ENCODE measurements around the gene SPG7. TPM values are rescaled to one million over a fixed set of nuclear protein-coding genes. Genes with fewer than 3 reads are reported as not detected.
"Not testable (repeated sequence)": the region's sequence is repeated elsewhere in the genome, so short reads cannot be mapped to it uniquely, and the experiment has no call there.

Gene SPG7
- total RNA-seq, 3 donors from 2014 or later = 76.1 to 88.4 (median 78.5) TPM

DNA sequence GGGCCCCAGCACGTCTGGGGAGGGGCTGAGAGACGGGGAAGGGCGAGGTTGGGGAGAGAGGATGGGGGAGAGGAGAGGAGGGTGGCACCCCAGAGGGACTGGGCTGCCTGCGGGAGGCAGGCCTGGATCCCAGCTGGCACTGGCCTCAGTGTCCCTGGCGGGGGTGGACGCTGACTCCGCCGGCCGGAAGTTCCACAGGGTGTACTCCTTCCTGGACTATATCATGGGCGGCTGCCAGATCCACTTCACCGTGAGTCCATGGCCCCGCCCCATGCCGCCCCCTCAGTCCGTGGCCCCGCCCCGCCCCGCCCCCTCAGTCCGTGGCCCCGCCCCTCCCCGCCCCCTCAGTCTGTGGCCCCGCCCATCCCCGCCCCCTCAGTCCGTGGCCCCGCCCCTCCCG is 78.7 kb downstream of the SPG7 start:
- peak; percentile 31 to 42 for ATAC-seq
- no peak for DNase-seq
- no peak overlapping the region for H3K4me3 Mint-ChIP-seq
- H3K9me3 Mint-ChIP-seq = no peaks in the 10 kb centered on the region
- no peaks in the 10 kb centered on the region for H3K27me3 Mint-ChIP-seq (ENCODE audit: low read depth)
- no peaks in the 10 kb centered on the region for H3K36me3 Mint-ChIP-seq (ENCODE audit: insufficient read depth)
- no peaks in the 10 kb centered on the region for H3K4me1 Mint-ChIP-seq (ENCODE audit: low read depth)

DNA sequence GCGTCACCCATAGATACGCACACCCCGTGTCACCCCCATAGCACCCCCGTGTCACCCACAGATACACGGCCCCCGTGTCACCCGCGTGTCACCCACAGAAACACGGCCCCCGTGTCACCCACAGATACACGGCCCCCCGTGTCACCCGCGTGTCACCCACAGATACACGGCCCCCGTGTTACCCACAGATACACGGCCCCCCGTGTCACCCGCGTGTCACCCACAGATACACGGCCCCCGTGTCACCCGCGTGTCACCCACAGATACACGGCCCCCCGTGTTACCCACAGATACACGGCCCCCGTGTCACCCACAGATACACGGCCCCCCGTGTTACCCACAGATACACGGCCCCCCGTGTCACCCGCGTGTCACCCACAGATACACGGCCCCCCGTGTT is 79.5 kb downstream of the SPG7 start:
- not testable (repeated sequence) for H3K9me3 Mint-ChIP-seq; H3K4me1 Mint-ChIP-seq (ENCODE audit: low read depth); ATAC-seq; H3K36me3 Mint-ChIP-seq (ENCODE audit: insufficient read depth); H3K27me3 Mint-ChIP-seq (ENCODE audit: low read depth); H3K4me3 Mint-ChIP-seq; DNase-seq

GRCh38 chr16:89588413-89589109 is 80.4 kb downstream of the SPG7 start:
- H3K4me1 Mint-ChIP-seq (ENCODE audit: low read depth) = peaks cover 3% of the 10 kb centered on the region
- H3K9me3 Mint-ChIP-seq = no peaks in the 10 kb centered on the region
- no peaks in the 10 kb centered on the region for H3K27me3 Mint-ChIP-seq (ENCODE audit: low read depth)
- DNase-seq (no peak), ATAC-seq (no peak)
- no peaks in the 10 kb centered on the region for H3K36me3 Mint-ChIP-seq (ENCODE audit: insufficient read depth)
- no peak overlapping the region for H3K4me3 Mint-ChIP-seq

DNA sequence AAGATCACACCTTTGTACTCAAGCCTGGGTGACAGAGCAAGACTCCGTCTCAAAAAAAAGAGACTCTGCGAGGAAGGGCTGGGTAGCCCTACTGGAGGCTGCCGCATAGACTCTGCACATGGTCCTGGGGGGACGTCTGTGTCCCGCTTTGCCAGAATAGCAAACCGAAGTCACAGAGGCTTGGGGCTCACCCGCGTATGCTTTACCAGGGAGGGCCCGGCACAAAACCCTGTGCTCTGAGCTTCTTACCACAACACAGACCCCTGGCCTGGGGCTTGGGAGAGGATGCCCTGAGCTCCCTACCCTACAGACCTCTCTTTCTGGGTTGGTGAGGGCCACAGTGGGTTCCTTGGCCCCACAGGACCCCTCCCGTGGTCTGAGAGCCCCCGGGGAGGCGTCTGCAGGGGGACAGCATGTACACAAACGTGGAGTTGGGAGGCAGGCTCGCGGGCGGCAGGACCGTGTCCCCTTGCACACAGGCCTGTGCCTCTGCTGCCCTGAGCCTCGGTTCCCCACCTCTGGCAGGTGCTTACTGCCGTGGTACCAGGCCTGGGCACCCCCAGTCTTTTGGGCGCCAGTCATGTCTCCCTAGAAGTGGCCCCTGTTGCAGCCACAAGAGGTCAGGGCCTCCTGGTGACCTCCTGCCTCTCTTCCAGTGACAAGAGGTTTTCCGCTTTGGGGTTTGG is 81.2 kb downstream of the SPG7 start:
- no peaks in the 10 kb centered on the region for H3K36me3 Mint-ChIP-seq (ENCODE audit: insufficient read depth)

DNA sequence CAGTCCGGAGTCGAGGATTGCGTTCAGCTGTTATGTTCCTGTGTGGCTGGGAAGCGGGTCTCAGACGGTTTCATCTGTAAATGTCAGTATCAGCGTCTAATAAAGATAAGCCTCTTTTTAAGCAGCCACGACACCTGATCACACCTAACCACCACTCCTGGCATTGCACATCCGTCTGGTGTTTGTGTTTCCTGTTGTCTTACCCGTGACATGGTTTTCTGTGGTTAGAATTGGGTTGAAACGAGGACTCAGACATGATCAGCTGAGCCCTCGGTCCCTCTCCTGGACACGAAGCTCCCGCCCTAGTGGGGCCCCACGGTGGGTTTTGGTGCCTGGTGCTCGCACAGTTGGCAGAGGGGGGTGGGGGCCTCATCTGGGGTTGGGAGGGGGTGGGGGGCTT is 85.6 kb downstream of the SPG7 start:
- Mint-ChIP-seq H3K36me3 (ENCODE audit: insufficient read depth) (no peaks in the 10 kb centered on the region), H3K4me1 (ENCODE audit: low read depth) (peaks cover 11% of the 10 kb centered on the region), H3K4me3 (no peak overlapping the region), H3K27me3 (ENCODE audit: low read depth) (no peaks in the 10 kb centered on the region), H3K9me3 (no peaks in the 10 kb centered on the region)
- DNase-seq (no peak), ATAC-seq (peak; percentile 58 to 70)

More for the DNA sequence above, 81.2 kb downstream of the SPG7 start:
- ATAC-seq = no peak
- Mint-ChIP-seq H3K4me1 (ENCODE audit: low read depth) (peaks cover 11% of the 10 kb centered on the region), H3K9me3 (no peaks in the 10 kb centered on the region), H3K4me3 (no peak overlapping the region), H3K27me3 (ENCODE audit: low read depth) (no peaks in the 10 kb centered on the region)
- DNase-seq = no peak

- DNase-seq = no peak
- no peaks in the 10 kb centered on the region for H3K27me3 Mint-ChIP-seq (ENCODE audit: low read depth)
- peaks cover 14% of the 10 kb centered on the region for H3K4me1 Mint-ChIP-seq (ENCODE audit: low read depth)
- ATAC-seq = no peak
- no peak overlapping the region for H3K4me3 Mint-ChIP-seq
- H3K36me3 Mint-ChIP-seq (ENCODE audit: insufficient read depth) = no peaks in the 10 kb centered on the region
- no peaks in the 10 kb centered on the region for H3K9me3 Mint-ChIP-seq
These were observed 87.3 kb downstream of the SPG7 start for GRCh38 chr16:89595330-89596060.

- H3K4me1 Mint-ChIP-seq (ENCODE audit: low read depth) = peaks cover 14% of the 10 kb centered on the region
- no peaks in the 10 kb centered on the region for H3K9me3 Mint-ChIP-seq
- no peaks in the 10 kb centered on the region for H3K27me3 Mint-ChIP-seq (ENCODE audit: low read depth)
- ATAC-seq (no peak), DNase-seq (no peak)
- H3K36me3 Mint-ChIP-seq (ENCODE audit: insufficient read depth) = no peaks in the 10 kb centered on the region
- no peak overlapping the region for H3K4me3 Mint-ChIP-seq
These were observed 88.0 kb downstream of the SPG7 start for GRCh38 chr16:89596061-89596689.

DNA sequence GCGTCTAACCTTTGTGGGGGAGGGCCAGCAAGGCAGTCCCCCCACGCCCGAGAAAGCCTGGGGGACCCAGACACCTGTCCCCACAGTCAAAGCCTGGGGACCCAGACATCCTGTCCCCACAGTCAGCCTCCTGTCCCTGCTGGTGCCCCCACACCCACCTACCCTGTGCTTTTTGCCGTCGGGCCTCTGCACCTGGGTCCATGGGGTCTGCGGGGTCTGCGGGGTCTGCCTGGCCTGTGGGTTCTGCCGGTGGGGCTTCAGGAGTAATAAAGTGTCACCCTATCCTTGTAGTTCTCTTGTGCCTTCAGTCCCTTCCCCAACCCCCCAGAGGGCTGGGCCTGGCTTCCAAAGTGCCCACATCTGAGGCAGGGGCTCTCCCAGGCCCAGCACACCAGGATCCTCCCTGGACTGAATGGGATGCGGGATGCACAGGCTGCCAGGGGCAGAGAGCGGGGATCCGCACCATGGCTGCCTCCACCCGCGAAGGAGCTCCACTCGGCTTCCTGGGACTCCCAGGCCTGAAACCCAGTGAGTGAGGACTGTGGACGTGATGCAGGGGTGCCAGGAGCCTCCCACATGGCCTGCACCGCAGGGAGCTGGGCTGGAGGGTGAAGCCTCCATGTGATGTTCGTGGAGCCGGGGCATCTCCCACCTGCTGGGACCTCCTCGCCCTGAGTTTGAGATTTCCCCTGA is 88.9 kb downstream of the SPG7 start:
- H3K4me1 Mint-ChIP-seq (ENCODE audit: low read depth) = peaks cover 17% of the 10 kb centered on the region
- H3K9me3 Mint-ChIP-seq = no peaks in the 10 kb centered on the region
- no peak for ATAC-seq
- DNase-seq = no peak
- no peaks in the 10 kb centered on the region for H3K27me3 Mint-ChIP-seq (ENCODE audit: low read depth)
- no peaks in the 10 kb centered on the region for H3K36me3 Mint-ChIP-seq (ENCODE audit: insufficient read depth)
- no peak overlapping the region for H3K4me3 Mint-ChIP-seq

- Mint-ChIP-seq H3K4me3 (no peak overlapping the region), H3K9me3 (no peaks in the 10 kb centered on the region), H3K4me1 (ENCODE audit: low read depth) (peaks cover 28% of the 10 kb centered on the region), H3K27me3 (ENCODE audit: low read depth) (peaks cover 4% of the 10 kb centered on the region), H3K36me3 (ENCODE audit: insufficient read depth) (no peaks in the 10 kb centered on the region)
- no peak for DNase-seq
- ATAC-seq = no peak
These were observed 90.0 kb downstream of the SPG7 start for GRCh38 chr16:89598199-89598598.

- no peaks in the 10 kb centered on the region for H3K9me3 Mint-ChIP-seq
- ATAC-seq = no peak
These were observed 91.3 kb downstream of the SPG7 start for GRCh38 chr16:89599451-89599858.

GRCh38 chr16:89599902-89600301 is 91.7 kb downstream of the SPG7 start:
- Mint-ChIP-seq H3K4me1 (ENCODE audit: low read depth) (peaks cover 16% of the 10 kb centered on the region), H3K36me3 (ENCODE audit: insufficient read depth) (no peaks in the 10 kb centered on the region)

More at GRCh38 chr16:89599451-89599858, 91.3 kb downstream of the SPG7 start:
- peaks cover 4% of the 10 kb centered on the region for H3K27me3 Mint-ChIP-seq (ENCODE audit: low read depth)
- H3K4me3 Mint-ChIP-seq = no peak overlapping the region
- no peaks in the 10 kb centered on the region for H3K36me3 Mint-ChIP-seq (ENCODE audit: insufficient read depth)
- peaks cover 16% of the 10 kb centered on the region for H3K4me1 Mint-ChIP-seq (ENCODE audit: low read depth)
- no peak for DNase-seq

DNA sequence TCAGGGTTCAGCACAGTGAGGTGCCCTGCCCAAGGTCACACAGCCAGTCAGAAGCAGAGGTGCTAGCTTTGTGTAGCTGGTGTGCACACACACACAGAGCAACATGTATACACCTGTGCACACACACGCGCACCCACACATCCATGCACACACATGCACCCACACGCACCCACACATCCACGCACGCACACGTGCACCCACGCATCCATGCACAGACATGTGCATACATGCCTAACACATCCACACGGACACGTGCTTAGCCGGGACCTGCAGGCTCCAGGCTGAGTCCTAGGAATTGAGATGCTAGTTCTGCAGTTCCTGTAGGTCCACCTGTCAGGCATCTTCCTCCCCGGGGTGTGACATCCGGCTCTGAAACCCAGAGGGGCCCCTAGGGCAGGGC is 92.2 kb downstream of the SPG7 start:
- ATAC-seq (no peak), DNase-seq (no peak)
- Mint-ChIP-seq H3K9me3 (no peaks in the 10 kb centered on the region), H3K27me3 (ENCODE audit: low read depth) (peaks cover 4% of the 10 kb centered on the region), H3K4me3 (no peak overlapping the region), H3K4me1 (ENCODE audit: low read depth) (peaks cover 16% of the 10 kb centered on the region), H3K36me3 (ENCODE audit: insufficient read depth) (no peaks in the 10 kb centered on the region)

More at GRCh38 chr16:89599902-89600301, 91.7 kb downstream of the SPG7 start:
- Mint-ChIP-seq H3K27me3 (ENCODE audit: low read depth) (peaks cover 4% of the 10 kb centered on the region), H3K9me3 (no peaks in the 10 kb centered on the region), H3K4me3 (no peak overlapping the region)
- ATAC-seq (no peak), DNase-seq (no peak)

DNA sequence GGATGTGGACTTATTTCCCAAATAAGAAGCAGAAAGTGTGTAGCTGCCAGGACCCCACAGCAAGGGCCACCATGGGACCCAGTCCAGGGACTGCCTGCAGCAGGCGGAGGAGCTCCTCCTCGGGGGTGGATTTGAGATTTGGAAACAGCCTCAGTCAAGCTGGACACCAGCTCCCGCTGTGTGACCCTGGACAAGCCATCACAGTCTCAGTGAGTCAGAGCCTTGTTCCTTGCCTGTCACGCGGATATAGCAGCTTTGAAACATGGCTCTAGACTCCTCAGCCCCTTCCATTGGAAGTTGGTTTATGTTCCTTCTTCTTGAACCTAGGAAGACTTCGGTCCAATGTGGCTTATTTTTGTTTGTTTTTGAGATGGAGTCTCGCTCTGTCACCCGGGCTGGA is 92.8 kb downstream of the SPG7 start:
- no peak for DNase-seq
- no peak for ATAC-seq
- no peak overlapping the region for H3K4me3 Mint-ChIP-seq
- no peaks in the 10 kb centered on the region for H3K36me3 Mint-ChIP-seq (ENCODE audit: insufficient read depth)
- peaks cover 4% of the 10 kb centered on the region for H3K27me3 Mint-ChIP-seq (ENCODE audit: low read depth)
- peaks cover 16% of the 10 kb centered on the region for H3K4me1 Mint-ChIP-seq (ENCODE audit: low read depth)
- no peaks in the 10 kb centered on the region for H3K9me3 Mint-ChIP-seq

DNA sequence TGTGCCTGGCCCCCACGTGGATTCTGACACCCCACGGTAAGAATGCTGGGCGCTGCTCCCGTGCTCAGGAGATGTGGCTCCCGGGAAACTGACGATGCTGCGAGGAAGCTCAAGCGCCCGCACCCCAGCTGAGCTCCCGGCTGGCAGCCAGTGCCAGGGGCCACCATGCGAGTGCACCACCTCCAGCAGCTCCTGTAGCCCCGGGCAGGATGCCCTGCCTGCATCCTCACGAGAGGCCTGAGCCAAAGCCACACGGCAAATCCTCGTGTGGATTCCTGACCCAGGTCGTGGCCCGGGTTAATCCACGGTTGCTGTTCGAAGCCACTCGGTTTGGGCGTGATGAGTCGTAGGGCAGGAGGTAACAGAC is 93.7 kb downstream of the SPG7 start:
- no peak for ATAC-seq
- Mint-ChIP-seq H3K4me3 (no peak overlapping the region), H3K27me3 (ENCODE audit: low read depth) (peaks cover 4% of the 10 kb centered on the region), H3K9me3 (no peaks in the 10 kb centered on the region), H3K4me1 (ENCODE audit: low read depth) (peaks cover 16% of the 10 kb centered on the region), H3K36me3 (ENCODE audit: insufficient read depth) (no peaks in the 10 kb centered on the region)
- DNase-seq = no peak

All from activated T-cell treated with anti-CD3 and anti-CD28 coated beads, Interleukin-2, amount 50 U/mL, for 4 hours (primary cell).